ENCODE results near the gene NCOA3.

NCOA3 gene

GRCh38 chr20:47573559-47573958, 71.9 kb downstream of the NCOA3 start:
- no peak for TF ChIP-seq GLIS3 (CRISPR knock-in tag; IDR thresholded peaks at IDR 0.05)
- no peak for TF ChIP-seq CSDC2 (CRISPR knock-in tag; IDR thresholded peaks at IDR 0.05)
- no peak for TF ChIP-seq RARB (CRISPR knock-in tag; IDR thresholded peaks at IDR 0.05)
- TF ChIP-seq ZNF70 (CRISPR knock-in tag; IDR thresholded peaks at IDR 0.05), result no peak
- TF ChIP-seq ZC3H10 (CRISPR knock-in tag; IDR thresholded peaks at IDR 0.05), result no peak
- no peak for ATAC-seq

- peak; percentile 23; the same call in 2 of the 3 replicates for ATAC-seq
- peak; percentile 46 for TF ChIP-seq TCF4 (CRISPR knock-in tag; IDR thresholded peaks at IDR 0.05; ENCODE audit: borderline replicate concordance)
- TF ChIP-seq ZNF8 (CRISPR knock-in tag; IDR thresholded peaks at IDR 0.05), result peak; percentile 5; the same call in 1 of the 2 replicates
- no peak for TF ChIP-seq ESRRG (CRISPR knock-in tag; IDR thresholded peaks at IDR 0.05)
- peak; percentile 78; the same call in 1 of the 2 replicates for TF ChIP-seq CSDC2 (CRISPR knock-in tag; IDR thresholded peaks at IDR 0.05)
- TF ChIP-seq ISL1 (CRISPR knock-in tag; IDR thresholded peaks at IDR 0.05), result peak; percentile 22; the same call in 1 of the 2 replicates
- peak; percentile 85; the same call in 1 of the 2 replicates for TF ChIP-seq SNAI2 (CRISPR knock-in tag; IDR thresholded peaks at IDR 0.05)
- TF ChIP-seq ZFP30 (CRISPR knock-in tag; IDR thresholded peaks at IDR 0.05), result no peak
- TF ChIP-seq, protein P1, sequence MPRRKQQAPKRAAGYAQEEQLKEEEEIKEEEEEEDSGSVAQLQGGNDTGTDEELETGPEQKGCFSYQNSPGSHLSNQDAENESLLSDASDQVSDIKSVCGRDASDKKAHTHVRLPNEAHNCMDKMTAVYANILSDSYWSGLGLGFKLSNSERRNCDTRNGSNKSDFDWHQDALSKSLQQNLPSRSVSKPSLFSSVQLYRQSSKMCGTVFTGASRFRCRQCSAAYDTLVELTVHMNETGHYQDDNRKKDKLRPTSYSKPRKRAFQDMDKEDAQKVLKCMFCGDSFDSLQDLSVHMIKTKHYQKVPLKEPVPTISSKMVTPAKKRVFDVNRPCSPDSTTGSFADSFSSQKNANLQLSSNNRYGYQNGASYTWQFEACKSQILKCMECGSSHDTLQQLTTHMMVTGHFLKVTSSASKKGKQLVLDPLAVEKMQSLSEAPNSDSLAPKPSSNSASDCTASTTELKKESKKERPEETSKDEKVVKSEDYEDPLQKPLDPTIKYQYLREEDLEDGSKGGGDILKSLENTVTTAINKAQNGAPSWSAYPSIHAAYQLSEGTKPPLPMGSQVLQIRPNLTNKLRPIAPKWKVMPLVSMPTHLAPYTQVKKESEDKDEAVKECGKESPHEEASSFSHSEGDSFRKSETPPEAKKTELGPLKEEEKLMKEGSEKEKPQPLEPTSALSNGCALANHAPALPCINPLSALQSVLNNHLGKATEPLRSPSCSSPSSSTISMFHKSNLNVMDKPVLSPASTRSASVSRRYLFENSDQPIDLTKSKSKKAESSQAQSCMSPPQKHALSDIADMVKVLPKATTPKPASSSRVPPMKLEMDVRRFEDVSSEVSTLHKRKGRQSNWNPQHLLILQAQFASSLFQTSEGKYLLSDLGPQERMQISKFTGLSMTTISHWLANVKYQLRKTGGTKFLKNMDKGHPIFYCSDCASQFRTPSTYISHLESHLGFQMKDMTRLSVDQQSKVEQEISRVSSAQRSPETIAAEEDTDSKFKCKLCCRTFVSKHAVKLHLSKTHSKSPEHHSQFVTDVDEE (CRISPR knock-in tag; IDR thresholded peaks at IDR 0.05), result peak; percentile 86
Measured at GRCh38 chr20:47574616-47575364, 73.1 kb downstream of the NCOA3 start.

DNA sequence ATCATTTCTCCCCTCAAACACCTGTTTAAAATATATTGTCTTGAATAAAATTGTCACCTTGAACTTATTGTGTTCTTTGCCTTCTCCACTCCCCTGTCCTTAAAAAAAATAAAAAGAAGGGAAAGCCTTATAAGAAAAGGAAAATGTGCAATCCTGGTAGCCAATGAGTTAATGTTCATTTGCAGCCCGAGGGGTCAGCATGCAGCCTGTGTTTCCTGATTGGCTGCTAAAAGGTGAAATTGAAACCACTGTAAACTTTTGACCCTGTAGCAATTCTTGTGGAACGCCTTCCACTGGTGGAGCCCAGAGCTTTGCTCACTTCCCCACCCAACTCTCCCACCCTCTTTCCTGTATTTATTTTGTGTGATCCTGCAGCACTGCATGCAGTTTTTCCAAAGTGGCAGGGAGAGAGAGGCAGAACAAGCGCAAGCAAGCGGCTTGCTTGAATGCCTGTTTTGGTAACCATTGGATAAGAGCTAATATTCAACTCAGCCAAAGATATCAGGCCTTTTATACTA, 74.9 kb downstream of the NCOA3 start:
- ATAC-seq, result peak; percentile 94
- TF ChIP-seq, protein P1 (CRISPR knock-in tag; IDR thresholded peaks at IDR 0.05), result 0 out of 2 replicates have a peak, but pooled peaks have one; percentile 32
- TF ChIP-seq TOX (CRISPR knock-in tag; IDR thresholded peaks at IDR 0.05; ENCODE audit: borderline replicate concordance) (no peak; the same call in 1 of the 2 replicates), ISL1 (CRISPR knock-in tag; IDR thresholded peaks at IDR 0.05) (0 out of 2 replicates have a peak, but pooled peaks have one; percentile 7), ZNF8 (CRISPR knock-in tag; IDR thresholded peaks at IDR 0.05) (0 out of 2 replicates have a peak, but pooled peaks have one; percentile 13)
- TF ChIP-seq, protein P2, sequence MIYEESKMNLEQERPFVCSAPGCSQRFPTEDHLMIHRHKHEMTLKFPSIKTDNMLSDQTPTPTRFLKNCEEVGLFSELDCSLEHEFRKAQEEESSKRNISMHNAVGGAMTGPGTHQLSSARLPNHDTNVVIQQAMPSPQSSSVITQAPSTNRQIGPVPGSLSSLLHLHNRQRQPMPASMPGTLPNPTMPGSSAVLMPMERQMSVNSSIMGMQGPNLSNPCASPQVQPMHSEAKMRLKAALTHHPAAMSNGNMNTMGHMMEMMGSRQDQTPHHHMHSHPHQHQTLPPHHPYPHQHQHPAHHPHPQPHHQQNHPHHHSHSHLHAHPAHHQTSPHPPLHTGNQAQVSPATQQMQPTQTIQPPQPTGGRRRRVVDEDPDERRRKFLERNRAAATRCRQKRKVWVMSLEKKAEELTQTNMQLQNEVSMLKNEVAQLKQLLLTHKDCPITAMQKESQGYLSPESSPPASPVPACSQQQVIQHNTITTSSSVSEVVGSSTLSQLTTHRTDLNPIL (CRISPR knock-in tag; IDR thresholded peaks at IDR 0.05; ENCODE audit: low read depth), result no peak

DNA sequence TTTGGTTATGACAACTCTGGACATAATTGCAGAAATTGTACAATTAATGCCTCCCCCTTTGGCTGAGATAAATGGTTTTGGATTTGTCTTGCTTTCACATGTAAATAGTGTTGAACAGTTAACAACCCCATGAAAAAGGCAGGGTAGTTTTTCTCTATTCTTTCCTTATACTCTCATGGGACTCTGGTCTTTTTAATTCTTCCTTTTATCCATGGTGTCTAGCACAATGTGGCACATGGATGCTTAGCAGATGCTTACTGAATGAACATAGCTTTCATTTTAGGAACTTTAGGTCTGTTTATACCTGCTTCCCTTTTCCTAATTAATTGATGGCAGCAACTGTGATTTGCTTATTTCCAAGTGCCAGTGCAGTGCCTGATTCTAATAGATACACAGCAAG, 75.6 kb downstream of the NCOA3 start:
- ATAC-seq, result no peak
- TF ChIP-seq RARB (CRISPR knock-in tag; IDR thresholded peaks at IDR 0.05) (no peak), TCF4 (CRISPR knock-in tag; IDR thresholded peaks at IDR 0.05; ENCODE audit: borderline replicate concordance) (peak; percentile 55; the same call in 1 of the 2 replicates)

DNA sequence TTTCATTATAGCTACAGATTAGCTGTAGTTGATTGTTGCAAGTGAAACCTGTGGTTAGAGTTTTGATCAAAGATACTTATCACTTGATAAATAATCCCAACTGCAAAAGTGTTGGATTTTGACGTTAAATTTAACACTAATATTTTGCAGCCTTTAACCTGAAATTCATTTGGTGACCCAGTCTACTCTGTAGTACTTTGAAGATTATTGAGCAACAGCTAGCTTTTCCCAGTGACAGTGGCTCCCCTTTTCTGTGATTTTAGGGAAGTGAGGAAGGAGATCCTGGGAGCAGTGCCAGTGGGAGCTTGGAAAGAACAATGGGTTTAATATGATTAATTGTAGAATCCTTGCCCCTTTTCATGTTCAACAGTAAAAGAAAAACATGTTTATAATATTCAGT, 76.9 kb downstream of the NCOA3 start:
- no peak for ATAC-seq
- no peak for TF ChIP-seq ESRRG (CRISPR knock-in tag; IDR thresholded peaks at IDR 0.05)
- TF ChIP-seq, protein P3, sequence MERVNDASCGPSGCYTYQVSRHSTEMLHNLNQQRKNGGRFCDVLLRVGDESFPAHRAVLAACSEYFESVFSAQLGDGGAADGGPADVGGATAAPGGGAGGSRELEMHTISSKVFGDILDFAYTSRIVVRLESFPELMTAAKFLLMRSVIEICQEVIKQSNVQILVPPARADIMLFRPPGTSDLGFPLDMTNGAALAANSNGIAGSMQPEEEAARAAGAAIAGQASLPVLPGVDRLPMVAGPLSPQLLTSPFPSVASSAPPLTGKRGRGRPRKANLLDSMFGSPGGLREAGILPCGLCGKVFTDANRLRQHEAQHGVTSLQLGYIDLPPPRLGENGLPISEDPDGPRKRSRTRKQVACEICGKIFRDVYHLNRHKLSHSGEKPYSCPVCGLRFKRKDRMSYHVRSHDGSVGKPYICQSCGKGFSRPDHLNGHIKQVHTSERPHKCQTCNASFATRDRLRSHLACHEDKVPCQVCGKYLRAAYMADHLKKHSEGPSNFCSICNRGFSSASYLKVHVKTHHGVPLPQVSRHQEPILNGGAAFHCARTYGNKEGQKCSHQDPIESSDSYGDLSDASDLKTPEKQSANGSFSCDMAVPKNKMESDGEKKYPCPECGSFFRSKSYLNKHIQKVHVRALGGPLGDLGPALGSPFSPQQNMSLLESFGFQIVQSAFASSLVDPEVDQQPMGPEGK (CRISPR knock-in tag; IDR thresholded peaks at IDR 0.05; ENCODE audit: borderline replicate concordance), result no peak
- no peak for TF ChIP-seq ZFP3 (CRISPR knock-in tag; IDR thresholded peaks at IDR 0.05)
- no peak for TF ChIP-seq POU6F1 (CRISPR knock-in tag; IDR thresholded peaks at IDR 0.05; ENCODE audit: borderline replicate concordance, low read depth)
- TF ChIP-seq ZFP30 (CRISPR knock-in tag; IDR thresholded peaks at IDR 0.05), result no peak
- no peak for TF ChIP-seq BACH2 (CRISPR knock-in tag; IDR thresholded peaks at IDR 0.05; ENCODE audit: borderline replicate concordance)
- TF ChIP-seq, protein P2 (CRISPR knock-in tag; IDR thresholded peaks at IDR 0.05; ENCODE audit: low read depth), result no peak
- TF ChIP-seq OSR1 (CRISPR knock-in tag; IDR thresholded peaks at IDR 0.05), result no peak
- TF ChIP-seq RARB (CRISPR knock-in tag; IDR thresholded peaks at IDR 0.05), result no peak
